Activated CD4-positive, alpha-beta T cell treated with anti-CD3 and anti-CD28 coated beads, Interleukin-2, amount 50 U/mL, for 48 hours (primary cell): ENCODE data around the gene CELF4.
A peak's percentile ranks its signal among the peaks of the same experiment; 100 is the strongest.

ENCODE experiments used
- DNase-seq, 2 experiments: peaks; one replicate each; pipeline ENCODE4 v3.0.0-alpha.2; 2020

The CELF4 gene

DNA sequence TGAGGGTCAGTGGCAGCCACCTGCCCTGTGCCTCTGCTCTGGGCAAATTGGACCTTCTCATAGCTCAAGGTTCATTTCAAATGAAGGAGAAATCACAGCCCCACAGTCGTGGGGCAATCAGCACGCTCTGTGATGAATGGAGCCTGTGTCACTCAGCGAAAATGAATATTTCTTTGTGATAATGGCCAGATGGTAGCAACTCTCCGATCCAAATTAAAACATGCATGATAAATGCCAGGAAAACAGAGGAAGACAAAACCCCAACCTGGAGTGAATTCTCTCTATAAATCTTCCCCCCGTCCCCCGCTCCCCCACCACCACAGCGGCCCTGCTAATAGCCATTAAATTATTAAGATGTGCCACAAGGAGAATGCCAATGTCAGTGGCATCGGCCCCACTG is 258.4 kb downstream of the CELF4 start:
- DNase-seq = no peak

DNA sequence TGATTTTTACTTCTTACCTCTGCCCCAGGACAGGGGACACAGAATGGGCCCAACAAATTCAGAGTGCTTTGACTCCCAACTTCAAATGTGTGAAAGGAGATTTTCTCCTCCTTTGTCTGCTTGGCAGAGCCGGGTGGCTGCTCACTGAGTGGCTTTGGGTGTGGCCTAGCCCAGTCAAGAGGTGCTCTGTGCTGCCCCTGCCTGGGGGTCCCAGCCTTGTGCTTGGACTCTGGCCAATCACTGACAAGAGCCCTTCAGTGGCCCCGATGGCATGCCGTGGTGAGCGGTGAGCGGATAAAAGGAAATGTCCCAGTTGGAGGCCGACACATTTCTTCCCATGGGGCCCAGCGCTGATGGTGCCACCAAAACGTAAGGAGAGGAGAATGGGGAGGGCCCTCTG is 259.2 kb downstream of the CELF4 start:
- no peak for DNase-seq

DNA sequence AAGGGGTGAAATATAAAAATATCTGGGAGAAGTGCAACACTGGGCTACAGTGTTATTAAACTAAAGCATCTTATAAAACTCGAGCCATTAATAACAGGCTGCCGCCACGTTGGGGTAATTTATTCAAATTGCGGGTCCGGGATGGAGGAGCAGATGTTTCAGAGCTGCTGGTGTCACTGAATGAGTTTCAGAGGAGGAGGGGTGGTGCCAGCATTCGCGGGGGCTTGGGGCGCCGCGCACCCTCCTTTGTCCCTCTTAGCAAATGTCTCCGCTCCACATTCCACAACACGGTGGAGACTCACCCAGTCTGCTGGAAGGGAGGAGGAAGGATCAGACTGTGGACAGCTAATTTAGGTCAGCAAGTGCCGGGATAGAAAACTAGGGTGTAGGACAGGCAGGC is 260.5 kb downstream of the CELF4 start:
- DNase-seq = no peak

DNA sequence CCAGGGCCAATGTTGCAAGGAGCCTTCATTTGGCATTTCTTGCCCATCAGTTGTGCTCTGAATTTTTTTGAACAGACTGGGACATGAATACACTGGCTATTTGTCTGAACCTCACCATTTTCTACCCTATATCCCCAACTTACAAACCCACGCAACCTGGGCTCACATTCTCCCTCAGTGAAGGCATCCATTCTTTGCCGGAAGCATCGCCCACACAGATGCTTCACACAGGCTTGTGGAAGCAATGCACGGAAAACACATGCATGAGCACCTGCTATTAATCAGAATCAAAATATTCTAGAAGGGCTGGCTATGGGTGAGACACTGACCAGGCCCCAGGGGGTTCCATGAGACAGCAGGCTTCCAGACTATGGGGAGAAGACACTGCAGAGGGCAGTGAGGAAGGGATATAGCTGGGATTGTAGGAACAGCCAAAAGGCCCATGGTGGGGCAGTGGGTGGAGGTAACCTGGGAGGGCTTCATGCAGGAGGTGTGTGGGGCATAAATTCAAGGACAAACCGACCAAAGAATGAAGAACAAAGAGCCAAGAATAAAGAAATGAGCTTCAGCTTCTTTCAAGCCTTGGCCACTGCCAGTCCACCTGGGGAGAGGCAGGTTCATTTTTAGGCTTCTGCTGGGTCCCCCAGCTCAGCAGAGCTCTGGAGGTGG is 261.5 kb downstream of the CELF4 start:
- DNase-seq = no peak

DNA sequence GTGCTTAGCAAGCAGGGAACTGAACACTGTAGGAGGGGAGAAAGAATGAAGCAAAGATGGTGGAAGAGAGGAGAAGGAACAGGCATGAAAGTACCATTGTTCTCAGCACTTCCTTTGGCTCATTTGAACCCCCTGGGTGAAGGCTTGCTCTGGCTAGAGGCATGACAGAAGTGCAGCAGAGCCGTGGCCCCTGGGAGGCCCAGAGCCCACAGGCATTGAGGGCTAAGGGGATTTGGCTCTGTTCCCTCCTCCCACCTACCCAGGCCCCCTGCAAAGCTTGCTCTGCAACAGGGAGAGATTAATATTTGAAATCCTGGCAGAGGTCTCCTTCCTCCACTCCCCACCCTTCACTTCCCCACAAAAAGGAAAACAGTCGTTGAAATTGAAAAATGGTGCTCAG is 262.6 kb downstream of the CELF4 start:
- no peak for DNase-seq

DNA sequence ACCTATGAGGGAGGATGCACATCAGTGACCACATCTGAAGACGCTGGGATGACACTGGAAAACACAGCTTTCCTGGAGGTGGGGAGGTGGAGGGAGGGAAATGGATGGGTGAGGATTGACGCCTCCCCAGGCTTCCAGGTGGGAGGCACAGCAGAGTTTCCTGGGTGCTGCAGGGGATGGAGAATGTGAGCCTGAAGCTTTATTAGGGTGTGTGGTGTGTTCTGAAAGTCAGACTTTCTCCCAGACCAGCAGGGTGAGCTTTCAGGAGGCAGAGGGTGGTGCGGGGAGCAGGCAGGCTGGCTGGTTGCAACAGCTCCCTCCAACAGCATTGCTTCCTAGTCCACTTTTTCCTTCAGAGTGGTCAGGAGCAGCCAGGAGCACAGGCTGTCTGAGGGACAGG is 263.1 kb downstream of the CELF4 start:
- no peak for DNase-seq

DNA sequence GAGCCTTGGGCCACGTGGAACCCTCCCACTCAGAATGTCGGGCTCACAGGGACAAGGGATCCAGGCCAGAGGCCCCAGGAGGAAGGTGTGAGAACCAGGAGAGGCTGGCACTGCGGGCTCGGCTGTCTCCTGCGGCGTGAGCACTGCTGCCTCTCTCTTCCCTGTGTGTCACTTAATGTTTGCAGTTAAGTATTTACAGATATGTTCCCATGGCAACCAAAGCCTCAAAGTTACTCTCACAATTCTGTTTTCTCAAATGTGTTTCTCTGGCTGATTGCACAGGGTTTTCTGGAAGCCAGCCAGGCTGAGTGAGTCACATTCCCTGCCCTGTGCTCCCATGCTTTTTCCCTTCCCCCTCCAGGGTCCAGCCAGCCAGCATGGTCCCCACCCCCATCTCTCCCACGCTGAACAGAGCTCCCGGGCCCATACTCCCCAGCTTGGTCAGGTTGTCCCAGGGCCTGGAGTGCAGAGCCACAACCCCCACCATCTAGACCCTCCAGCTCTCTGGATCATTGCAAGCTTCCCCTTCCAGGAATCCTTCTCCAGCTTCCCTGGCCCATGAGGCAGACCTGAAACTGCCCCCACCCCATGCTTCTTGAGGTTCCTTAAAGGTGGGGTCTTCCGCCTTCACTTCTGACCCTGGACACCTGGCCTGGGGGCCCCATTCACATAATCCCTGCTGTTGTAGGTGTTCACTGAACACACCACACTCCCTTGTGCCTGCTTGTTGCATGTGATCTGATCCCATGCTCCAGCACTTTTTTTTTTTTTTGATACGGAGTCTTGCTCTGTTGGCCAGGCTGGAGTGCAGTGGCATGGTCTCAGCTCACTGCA is 265.9 kb downstream of the CELF4 start:
- no peak for DNase-seq

DNA sequence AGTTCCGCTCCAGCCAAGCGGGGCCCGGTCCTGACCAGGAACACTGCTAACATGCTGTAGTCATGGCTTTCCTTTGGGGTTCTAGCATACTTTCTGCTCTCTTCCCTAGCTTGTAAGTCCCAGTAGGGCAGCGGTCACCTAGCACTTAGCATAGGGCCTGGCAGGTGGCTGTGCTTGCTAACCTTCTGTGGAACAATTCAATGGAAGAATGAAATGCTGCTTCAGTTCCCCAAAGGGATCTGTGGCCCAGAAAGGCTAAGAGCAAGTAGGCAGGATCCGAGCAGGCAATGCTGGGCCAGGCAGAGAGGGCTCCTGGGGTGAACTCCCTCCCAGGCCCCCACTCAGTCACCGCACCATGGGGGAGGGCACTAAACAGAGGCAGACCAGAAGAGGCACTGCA is 266.8 kb downstream of the CELF4 start:
- no peak for DNase-seq

DNA sequence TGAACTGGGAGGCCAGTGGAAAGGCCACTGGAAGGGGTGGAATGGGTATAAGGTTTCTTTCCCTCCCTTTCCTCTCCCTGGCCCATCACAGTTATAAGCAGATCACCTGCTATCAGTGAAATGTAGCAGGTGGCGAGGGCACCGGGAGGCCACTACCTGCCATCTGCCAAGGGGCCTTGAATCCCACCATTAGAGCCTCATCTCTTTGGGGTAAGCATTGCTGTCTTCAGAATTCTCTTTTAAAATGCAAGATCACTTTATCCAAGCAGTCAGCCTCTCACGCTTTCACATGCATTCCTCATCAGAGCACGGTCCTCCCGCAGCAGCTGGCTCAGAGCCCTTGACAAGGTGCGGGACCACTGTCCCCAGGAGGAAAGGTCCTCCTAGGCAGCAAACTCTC is 268.5 kb downstream of the CELF4 start:
- no peak for DNase-seq

DNA sequence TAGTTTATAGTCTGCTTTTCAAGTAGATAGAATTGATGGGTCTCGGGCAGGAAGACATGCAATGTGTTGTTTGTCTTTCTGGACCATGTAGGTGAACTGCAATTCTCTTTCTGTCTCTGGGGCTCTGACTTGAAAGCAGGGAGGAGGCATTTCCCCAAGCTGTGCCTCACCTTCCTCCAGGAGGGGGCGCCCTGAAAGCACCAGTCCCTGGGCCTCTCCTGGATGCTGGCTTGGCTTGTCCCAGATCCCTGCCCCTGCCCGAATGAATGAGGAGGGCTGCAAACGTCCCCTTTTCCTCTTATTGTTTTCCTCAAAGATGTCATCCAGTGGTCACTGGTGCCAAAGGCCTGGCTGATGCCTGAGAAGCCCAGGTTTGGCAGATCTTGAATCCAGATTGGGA is 270.6 kb downstream of the CELF4 start:
- peak; percentile 4 to 10 for DNase-seq

DNA sequence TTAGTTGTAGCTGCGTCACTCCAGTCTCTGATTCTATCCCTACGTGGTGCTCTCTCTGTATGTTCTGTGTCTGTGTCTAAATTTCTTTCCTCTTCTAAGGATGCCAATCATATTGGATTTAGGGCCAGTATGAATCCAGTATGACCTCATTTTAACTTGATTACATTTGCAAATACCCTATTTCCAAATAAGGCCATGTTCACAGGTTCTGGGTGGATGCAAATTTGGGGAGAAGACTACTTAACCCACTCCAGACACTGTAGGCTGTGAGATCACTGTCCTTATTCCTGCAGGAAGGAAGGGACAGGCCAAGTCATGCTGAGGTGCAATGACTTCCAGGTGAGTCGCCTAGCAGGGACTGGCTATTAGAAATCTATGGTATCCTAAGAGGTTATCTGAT is 272.2 kb downstream of the CELF4 start:
- no peak for DNase-seq

DNA sequence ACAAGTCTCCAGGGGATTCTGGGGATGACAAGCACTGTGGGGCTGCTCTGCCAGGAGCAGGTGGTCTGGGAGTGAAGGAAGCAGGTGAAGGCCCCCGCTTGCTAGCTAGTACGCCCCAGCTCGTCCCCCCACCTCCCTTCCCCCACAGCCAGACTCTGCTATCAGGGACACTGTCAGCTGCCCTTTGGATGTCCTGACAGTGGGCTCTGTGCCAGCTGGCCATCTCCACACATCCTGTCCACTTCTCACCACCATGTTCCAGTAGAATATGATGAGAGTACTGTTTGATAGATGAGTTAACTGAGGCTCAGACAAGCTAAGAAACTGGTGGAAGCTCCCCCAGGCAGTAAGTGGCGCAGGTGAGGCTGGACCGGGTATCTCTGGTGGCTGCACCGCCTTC is 276.2 kb downstream of the CELF4 start:
- no peak for DNase-seq

DNA sequence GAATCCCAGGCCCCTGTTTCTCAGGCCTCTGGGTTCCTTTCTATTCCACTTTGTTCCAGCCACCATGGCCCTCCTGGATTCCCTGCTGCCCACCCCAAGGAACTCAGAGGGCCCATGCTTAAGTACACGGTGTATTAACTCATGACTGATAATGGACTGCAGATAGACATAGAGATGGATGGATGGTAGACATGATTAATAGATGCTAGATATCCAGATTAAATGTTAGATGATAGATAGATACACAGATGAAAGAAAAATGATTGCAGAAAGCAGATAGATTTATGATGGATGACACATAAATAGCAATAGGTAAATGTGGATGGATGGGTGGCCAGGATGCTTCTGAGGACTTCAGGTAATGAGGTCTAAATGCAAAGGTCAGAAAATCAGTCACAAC is 278.0 kb downstream of the CELF4 start:
- no peak for DNase-seq

DNA sequence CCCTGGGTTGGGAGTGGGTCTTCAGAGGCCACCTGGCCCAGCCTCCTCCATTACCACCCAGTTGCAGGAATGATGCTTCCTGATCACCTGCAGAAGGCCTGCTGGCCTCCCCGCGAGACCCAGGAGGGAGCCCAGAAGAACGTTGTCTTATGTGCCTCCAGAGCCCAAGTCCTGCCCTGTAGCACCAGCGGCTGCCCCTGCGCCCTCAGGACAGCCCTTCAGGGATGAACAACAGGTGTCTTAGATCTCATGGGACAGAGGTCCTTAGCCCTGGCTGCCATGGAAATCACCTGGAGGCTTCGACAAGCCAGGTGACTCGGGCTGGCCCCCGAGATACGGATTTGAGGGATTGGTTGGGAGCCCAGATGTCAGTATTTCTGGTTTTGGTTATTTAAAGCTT is 278.8 kb downstream of the CELF4 start:
- DNase-seq = no peak

DNA sequence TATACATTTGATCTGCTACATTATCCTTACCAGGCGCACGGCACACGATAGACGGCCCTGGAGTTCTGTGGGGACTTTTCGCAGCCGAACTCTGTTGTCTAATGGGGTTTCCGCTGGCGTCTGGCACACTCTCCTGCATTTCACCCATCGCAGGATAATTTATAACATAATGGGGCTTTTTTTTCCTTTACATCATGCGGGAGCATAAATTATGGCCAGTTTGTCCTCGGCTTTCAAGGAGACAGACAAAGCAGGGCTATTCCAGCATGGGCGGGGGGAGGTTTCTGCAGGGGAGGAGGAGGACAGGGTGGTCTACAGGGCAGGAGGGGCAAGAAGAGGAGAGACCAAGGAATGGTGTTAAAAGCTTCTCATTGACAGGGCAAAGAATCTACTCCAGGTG is 279.8 kb downstream of the CELF4 start:
- DNase-seq = no peak

DNA sequence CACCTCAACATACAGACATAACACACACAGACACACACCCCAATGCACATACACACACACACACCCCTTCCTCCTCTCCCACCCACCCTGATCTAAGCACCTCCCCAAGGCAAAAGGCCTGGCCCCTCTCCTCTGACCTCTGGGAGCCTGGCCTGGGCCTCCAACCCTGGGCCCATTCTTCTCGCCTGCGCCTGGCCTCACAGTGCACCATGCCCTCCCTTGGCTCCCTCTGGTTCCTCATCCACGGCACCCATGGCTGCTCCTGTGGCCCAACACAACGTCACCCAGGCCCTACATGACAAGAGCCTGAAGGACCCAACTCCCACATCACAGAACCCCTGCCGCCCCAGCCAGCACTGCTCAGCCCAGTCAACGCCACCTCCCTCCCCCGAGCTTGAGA is 281.3 kb downstream of the CELF4 start:
- DNase-seq = no peak

DNA sequence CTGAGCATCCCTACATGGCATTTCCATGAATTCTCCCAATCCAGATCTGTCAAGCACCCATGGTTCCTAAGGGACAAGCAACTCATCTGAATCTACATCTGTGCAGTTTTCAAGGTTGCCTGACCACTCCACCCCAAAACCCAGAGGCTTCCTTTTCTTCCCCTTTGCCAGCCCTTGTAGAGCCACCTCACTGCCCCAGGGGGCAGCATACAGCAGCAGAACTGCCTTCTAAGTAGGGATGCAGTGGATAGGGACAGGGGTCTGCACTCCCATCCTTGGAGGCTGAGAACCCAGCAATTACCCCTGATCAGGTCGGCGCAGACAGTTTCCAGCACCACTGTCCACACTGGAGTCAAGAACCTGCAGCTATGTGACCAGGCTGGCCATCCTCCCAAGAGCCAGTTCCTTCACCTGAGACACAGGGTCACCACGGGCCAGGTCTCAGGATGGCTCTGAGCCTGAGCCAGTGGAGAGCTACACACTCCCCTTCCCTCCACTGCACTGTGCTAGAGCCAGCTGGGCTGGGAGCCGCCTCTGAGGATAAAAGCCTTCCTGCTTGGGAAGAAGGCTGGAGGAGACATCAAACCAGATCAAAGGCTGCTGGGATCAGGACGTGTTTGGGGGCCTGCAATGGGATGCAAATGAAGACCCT is 283.1 kb downstream of the CELF4 start:
- no peak for DNase-seq

DNA sequence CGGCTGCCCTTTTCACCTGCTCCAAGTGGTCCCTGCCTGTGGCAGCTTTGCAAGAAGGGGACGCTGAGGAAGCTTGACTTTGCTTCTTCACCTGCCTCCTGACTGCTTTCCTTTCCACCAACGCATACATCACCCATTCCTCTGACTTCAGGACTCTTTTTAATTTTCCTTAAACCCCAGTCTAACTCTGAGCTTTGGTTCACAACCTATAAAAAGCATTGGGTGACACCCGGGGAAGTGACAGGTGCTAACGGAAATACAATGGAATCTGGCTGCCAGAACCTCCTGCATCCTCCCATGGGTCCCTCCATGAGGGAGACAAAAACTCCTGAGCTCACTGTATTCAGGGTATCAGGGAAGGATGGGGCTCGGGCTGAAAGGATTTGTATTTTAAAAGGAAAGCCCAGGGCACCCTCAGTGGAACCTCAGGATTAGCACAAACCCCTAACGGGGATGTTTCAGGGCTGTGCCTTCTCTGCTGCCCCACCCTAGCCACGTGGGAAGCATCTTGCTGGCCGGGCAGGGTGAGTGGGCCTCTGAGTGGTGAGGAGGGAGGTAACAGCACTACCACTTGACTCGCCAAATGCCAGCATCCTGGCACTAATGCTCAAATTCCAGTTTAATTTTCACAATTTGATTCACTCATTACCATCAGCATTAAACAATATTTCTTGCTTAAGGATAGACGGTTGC is 284.8 kb downstream of the CELF4 start:
- no peak for DNase-seq

DNA sequence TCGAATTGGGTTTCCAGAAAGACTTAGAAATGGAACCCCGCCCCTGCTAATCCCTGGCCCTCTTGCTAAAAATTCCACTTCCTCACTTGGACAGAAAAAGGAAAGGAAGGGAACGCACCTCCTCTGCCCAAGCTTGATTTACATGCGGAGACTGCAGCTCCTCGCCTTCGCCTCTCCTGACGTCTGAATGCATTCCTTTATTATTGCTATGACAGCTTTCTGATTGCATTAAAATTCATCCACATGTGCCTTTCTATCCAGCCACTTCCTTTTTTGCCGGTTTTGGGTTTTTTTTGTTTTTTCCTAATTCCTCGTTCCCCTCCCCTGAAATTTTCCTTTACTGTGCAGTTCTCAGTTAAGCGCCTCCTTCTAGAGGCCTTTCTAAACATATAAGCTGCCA is 287.8 kb downstream of the CELF4 start:
- DNase-seq = no peak

DNA sequence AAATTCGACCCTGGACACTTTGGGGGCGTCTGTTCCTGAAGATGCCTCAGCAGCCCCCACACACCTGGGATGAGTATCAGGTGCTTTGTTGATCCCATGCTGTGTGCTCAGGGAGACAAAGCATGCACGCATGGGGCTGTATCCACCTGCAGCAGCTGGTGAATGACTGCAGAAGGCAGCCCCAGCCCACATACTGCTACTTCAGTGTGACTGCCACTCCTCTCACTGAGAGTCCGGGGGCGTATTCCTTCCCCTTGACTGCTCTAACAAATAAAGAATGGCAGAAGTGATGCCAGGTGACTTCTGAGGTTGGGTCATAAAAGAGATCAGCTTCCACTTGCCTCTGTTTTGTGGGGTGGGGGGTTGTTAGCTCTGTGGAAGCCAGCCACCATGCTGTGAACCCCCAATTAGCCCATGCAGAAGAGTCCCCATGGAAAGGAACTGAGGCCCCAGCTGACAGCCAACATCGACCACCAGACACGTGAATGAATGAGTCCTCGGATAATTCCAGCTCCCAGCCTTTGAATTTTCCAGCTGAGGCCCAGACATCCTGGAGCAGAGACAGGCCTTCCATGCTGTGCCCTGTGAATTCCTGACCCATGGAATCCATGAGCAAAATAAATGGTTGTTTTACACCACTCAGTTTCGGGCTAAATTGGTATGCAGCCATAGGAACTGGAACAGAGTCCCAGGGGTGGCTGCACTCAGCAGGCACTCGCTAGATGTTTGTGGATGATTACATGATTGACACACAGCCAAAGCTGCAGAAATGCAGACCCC is 289.3 kb downstream of the CELF4 start:
- DNase-seq = no peak

DNA sequence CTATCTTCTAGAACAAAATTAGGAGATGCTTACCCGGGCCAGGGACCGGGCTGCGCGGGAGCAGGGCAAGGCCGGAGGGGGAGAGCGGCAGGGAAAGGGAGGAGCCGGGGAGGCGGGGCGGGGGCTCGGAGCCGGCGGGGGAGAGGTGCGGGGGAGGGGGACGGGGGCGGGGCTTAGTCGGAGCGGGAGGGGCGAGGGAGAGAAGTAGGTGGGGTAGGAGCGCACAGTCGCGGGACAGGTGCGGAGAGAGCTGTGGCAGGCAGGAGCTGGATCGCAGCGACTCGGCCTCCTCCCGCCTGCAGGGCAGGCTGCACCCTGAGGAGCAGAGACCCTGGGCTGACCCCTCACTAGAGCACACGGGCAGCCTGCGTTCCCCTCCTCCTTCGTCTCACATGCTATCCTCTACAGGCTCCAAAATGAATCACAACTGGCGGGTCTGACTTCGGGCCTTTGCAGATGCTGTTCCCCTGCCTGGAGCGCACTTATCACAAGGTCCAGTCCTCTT is 290.3 kb downstream of the CELF4 start:
- DNase-seq = no peak
